Endothelial cell (in vitro differentiated cells): Measurements from ENCODE around the gene DIO2. TPM values are rescaled to one million over a fixed set of nuclear protein-coding genes. Genes with fewer than 3 reads are reported as not detected.
A peak's percentile ranks its signal among the peaks of the same experiment; 100 is the strongest.

Source experiments
- DNase-seq: peaks from one replicate; pipeline ENCODE4 v3.0.0; 2021; ENCODE audit warnings: low spot score
- H3K27ac Mint-ChIP-seq: one replicate; pipeline ENCODE4 v1.8.0; 2021; ENCODE audit warnings: mixed read lengths, inconsistent platforms; ENCODE audit not compliant: unreplicated experiment
- H3K27me3 Mint-ChIP-seq: one replicate; pipeline ENCODE4 v1.8.0; 2021; ENCODE audit warnings: mild to moderate bottlenecking, moderate library complexity, mixed read lengths, inconsistent platforms; ENCODE audit not compliant: unreplicated experiment
- H3K36me3 Mint-ChIP-seq: one replicate; pipeline ENCODE4 v1.8.0; 2021; ENCODE audit warnings: mild to moderate bottlenecking, low read depth, mixed read lengths, inconsistent platforms; ENCODE audit not compliant: unreplicated experiment
- H3K4me1 Mint-ChIP-seq: one replicate; pipeline ENCODE4 v1.8.0; 2021; ENCODE audit warnings: mild to moderate bottlenecking, mixed read lengths, inconsistent platforms; ENCODE audit not compliant: unreplicated experiment
- H3K4me3 Mint-ChIP-seq: one replicate; pipeline ENCODE4 v1.8.0; 2021; ENCODE audit warnings: mild to moderate bottlenecking, mixed read lengths, inconsistent platforms; ENCODE audit not compliant: unreplicated experiment
- H3K9me3 Mint-ChIP-seq: one replicate; pipeline ENCODE4 v1.8.0; 2021; ENCODE audit warnings: mixed read lengths, inconsistent platforms; ENCODE audit not compliant: unreplicated experiment
- total RNA-seq: library from RNA; stranded (reverse); fragmentation: NEBNext Ultra II Directional; extraction: Animal tissue kit (Norgen Biotek cat#: 25700); gene quantifications from one replicate; pipeline ENCODE4 v1.2.1, GENCODE V29; 2021; ENCODE audit not compliant: unreplicated experiment
- TF ChIP-seq, protein P1 (sequence below): fragments of 200-600 bp; sonication (generic); IDR thresholded peaks from one replicate; pipeline ENCODE4 v1.5.0; 2021; ENCODE audit warnings: antibody characterized with exemption; ENCODE audit not compliant: unreplicated experiment

DIO2 gene
- total RNA-seq, 1 donor from 2014 or later: 0.10 TPM

GRCh38 chr14:80213602-80214001 lies 2.3 kb upstream of the DIO2 start:
- TF ChIP-seq, protein P1, sequence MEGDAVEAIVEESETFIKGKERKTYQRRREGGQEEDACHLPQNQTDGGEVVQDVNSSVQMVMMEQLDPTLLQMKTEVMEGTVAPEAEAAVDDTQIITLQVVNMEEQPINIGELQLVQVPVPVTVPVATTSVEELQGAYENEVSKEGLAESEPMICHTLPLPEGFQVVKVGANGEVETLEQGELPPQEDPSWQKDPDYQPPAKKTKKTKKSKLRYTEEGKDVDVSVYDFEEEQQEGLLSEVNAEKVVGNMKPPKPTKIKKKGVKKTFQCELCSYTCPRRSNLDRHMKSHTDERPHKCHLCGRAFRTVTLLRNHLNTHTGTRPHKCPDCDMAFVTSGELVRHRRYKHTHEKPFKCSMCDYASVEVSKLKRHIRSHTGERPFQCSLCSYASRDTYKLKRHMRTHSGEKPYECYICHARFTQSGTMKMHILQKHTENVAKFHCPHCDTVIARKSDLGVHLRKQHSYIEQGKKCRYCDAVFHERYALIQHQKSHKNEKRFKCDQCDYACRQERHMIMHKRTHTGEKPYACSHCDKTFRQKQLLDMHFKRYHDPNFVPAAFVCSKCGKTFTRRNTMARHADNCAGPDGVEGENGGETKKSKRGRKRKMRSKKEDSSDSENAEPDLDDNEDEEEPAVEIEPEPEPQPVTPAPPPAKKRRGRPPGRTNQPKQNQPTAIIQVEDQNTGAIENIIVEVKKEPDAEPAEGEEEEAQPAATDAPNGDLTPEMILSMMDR: peak; percentile 67
- Mint-ChIP-seq H3K27ac (no peak overlapping the region), H3K4me3 (no peak overlapping the region), H3K4me1 (peaks cover 4% of the 10 kb centered on the region), H3K27me3 (no peaks in the 10 kb centered on the region), H3K36me3 (no peaks in the 10 kb centered on the region), H3K9me3 (no peaks in the 10 kb centered on the region)
- peak; percentile 64 for DNase-seq

- H3K27ac Mint-ChIP-seq: no peak overlapping the region
- H3K9me3 Mint-ChIP-seq: no peaks in the 10 kb centered on the region
- no peak for DNase-seq
- no peaks in the 10 kb centered on the region for H3K27me3 Mint-ChIP-seq
- TF ChIP-seq, protein P1: no peak
- no peak overlapping the region for H3K4me3 Mint-ChIP-seq
- H3K4me1 Mint-ChIP-seq: peaks cover 4% of the 10 kb centered on the region
- H3K36me3 Mint-ChIP-seq: no peaks in the 10 kb centered on the region
Observed at GRCh38 chr14:80212023-80212397, 706 bp upstream of the DIO2 start.

GRCh38 chr14:80208461-80208860 lies 2.8 kb downstream of the DIO2 start:
- H3K4me1 Mint-ChIP-seq: no peaks in the 10 kb centered on the region
- no peak overlapping the region for H3K27ac Mint-ChIP-seq
- TF ChIP-seq, protein P1: no peak
- no peaks in the 10 kb centered on the region for H3K36me3 Mint-ChIP-seq
- H3K9me3 Mint-ChIP-seq: no peaks in the 10 kb centered on the region
- no peaks in the 10 kb centered on the region for H3K27me3 Mint-ChIP-seq
- H3K4me3 Mint-ChIP-seq: no peak overlapping the region
- no peak for DNase-seq

DNA sequence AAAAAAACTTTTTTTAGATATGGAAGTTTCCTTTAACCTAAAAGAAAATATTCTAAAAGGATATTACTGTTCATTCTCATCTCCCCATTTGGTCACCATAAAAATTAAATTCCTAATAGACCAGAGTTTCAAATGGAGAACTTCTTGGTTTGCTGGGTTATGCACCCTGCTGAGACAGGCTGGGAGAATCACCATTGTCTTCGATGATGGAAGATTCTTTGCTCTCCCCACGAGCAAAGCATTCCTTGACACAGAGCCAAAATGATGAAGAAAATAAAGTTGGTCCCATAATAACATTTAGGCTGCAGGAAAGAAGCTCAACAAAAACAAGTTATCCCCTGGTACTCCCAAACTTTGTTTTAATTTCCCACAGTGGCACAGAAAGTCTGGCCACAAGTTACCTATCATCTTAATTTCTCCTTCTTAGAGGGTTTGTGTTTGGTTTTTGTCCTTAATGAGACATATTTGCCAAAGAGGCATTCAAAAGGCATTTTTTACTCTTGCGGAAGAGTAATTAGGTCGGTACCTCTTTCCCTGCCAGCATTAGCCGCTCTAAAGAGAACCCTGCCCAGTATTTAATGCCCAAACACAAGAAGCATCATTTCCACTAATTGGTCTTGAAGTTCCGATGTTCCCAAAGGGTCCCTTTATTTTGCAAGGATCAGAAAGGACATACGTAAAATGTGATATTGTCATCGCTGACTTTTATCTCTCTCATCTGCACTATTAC lies 4.8 kb downstream of the DIO2 start:
- no peak overlapping the region for H3K27ac Mint-ChIP-seq
- TF ChIP-seq, protein P1: no peak

DNA sequence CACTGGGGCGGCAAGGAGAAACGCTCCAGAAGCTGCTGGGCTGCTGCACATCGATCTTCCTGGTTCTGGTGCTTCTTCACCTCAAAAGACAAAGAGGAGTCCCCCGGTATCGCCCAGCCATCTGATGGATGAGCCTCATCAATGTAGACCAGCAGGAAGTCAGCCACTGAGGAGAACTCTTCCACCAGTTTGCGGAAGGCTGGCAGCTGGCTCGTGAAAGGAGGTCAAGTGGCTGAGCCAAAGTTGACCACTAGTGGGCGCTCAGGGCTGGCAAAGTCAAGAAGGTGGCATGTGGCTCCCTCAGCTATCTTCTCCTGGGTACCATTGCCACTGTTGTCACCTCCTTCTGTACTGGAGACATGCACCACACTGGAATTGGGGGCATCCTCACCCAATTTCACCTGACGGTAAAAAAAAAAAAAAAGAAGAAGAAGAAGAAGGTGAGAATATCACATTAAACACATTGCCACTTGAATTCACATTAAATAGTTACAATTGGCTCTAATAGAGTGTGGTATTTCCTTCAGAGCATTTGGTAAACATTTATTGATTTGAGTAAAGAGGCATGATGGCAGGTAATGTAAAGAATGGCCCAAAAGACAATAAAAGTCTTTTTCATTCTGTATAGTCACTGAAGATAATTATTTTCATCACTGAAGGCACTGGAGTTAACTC lies 8.3 kb downstream of the DIO2 start:
- no peak overlapping the region for H3K27ac Mint-ChIP-seq
- H3K4me1 Mint-ChIP-seq: no peaks in the 10 kb centered on the region
- TF ChIP-seq, protein P1: peak; percentile 77
- no peaks in the 10 kb centered on the region for H3K36me3 Mint-ChIP-seq
- no peaks in the 10 kb centered on the region for H3K27me3 Mint-ChIP-seq
- no peak overlapping the region for H3K4me3 Mint-ChIP-seq
- peak; percentile 69 for DNase-seq
- H3K9me3 Mint-ChIP-seq: no peaks in the 10 kb centered on the region

More for the DNA sequence above, 4.8 kb downstream of the DIO2 start:
- no peaks in the 10 kb centered on the region for H3K4me1 Mint-ChIP-seq
- no peaks in the 10 kb centered on the region for H3K36me3 Mint-ChIP-seq
- no peak overlapping the region for H3K4me3 Mint-ChIP-seq
- no peak for DNase-seq
- no peaks in the 10 kb centered on the region for H3K27me3 Mint-ChIP-seq
- no peaks in the 10 kb centered on the region for H3K9me3 Mint-ChIP-seq
